K562 (cell line): ENCODE data around the gene SVEP1. TPM values are rescaled to one million over a fixed set of nuclear protein-coding genes. Genes with fewer than 3 reads are reported as not detected.

Experiments used
- BRD4 ChIP-seq: fragments of 200-600 bp; sonication (generic); IDR thresholded peaks from 2 replicates; pipeline ENCODE4 v1.6.1; 2017; ENCODE audit warnings: inconsistent platforms
- CAMTA2 ChIP-seq: fragments of 250-450 bp; sonication (Bioruptor Pico); conservative IDR thresholded peaks from 2 replicates; pipeline ENCODE4 v1.5.1; 2022
- CTBP1 ChIP-seq: fragments of 450-650 bp; IDR thresholded peaks from 2 replicates; pipeline ENCODE4 v1.6.1; 2016; ENCODE audit warnings: borderline replicate concordance
- E2F3 ChIP-seq: fragments of 250-450 bp; sonication (Bioruptor Pico); IDR thresholded peaks from 2 replicates; pipeline ENCODE4 v1.4.0; 2020; ENCODE audit warnings: mild to moderate bottlenecking
- KLF16 ChIP-seq: IDR thresholded peaks from 2 replicates; pipeline ENCODE4 v1.6.1; 2016; ENCODE audit warnings: antibody characterized with exemption
- MTA3 ChIP-seq: fragments of 450-650 bp; formaldehyde crosslinking; IDR thresholded peaks from 2 replicates; pipeline ENCODE4 v1.6.1; 2017; ENCODE audit warnings: mild to moderate bottlenecking, borderline replicate concordance
- MYNN ChIP-seq, 2 experiments: sonication (generic); formaldehyde crosslinking in 1 of 2; IDR thresholded peaks; 2 replicates each; pipeline versions ENCODE4 v1.5.0 to v1.6.1; 2016 to 2020; ENCODE audit warnings: antibody characterized with exemption in 1 of 2, missing genetic modification reagents in 1 of 2
- NFIC ChIP-seq: fragments of 450-650 bp; IDR thresholded peaks from 2 replicates; pipeline ENCODE4 v1.6.1; 2017; ENCODE audit warnings: mild to moderate bottlenecking, inconsistent platforms
- NR2F6 ChIP-seq: fragments of 450-650 bp; formaldehyde crosslinking; IDR thresholded peaks from 2 replicates; pipeline ENCODE4 v1.4.0; 2020; ENCODE audit warnings: mild to moderate bottlenecking
- POLR2AphosphoS5 ChIP-seq: IDR thresholded peaks from 2 replicates; pipeline ENCODE4 v1.6.1; 2011; ENCODE audit warnings: mild to moderate bottlenecking, low read depth, low read length, moderate library complexity; ENCODE audit not compliant: control insufficient read depth, insufficient read depth
- RBM17 ChIP-seq: fragments of 200-400 bp; formaldehyde crosslinking; IDR thresholded peaks from 2 replicates; pipeline ENCODE4 v1.6.1; 2017; ENCODE audit warnings: low read depth, mild to moderate bottlenecking, low read length, borderline replicate concordance
- SAFB2 ChIP-seq: fragments of 200-400 bp; formaldehyde crosslinking; IDR thresholded peaks from 2 replicates; pipeline ENCODE4 v1.6.1; 2018; ENCODE audit warnings: borderline replicate concordance, low read length, low read depth, moderate library complexity; ENCODE audit not compliant: severe bottlenecking
- SIX5 ChIP-seq, 2 experiments: IDR thresholded peaks; 2 replicates each; pipeline ENCODE4 v1.6.1; 2011; ENCODE audit warnings: low read length in 2 of 2, borderline replicate concordance in 1 of 2, low read depth in 1 of 2, mild to moderate bottlenecking in 1 of 2, moderate library complexity in 1 of 2; ENCODE audit not compliant: insufficient read depth in 1 of 2
- TAF7 ChIP-seq: fragments of 450-650 bp; IDR thresholded peaks from 2 replicates; pipeline ENCODE4 v1.6.1; 2016; ENCODE audit warnings: missing genetic modification characterization, missing compliant biosample characterization
- TFAM ChIP-seq: fragments of 250-450 bp; sonication (Bioruptor Pico); conservative IDR thresholded peaks from 2 replicates; pipeline ENCODE4 v1.5.0; 2021; ENCODE audit warnings: mild to moderate bottlenecking, moderate library complexity
- THAP7 ChIP-seq: fragments of 250-450 bp; sonication (Bioruptor Pico); IDR thresholded peaks from 2 replicates; pipeline ENCODE4 v1.5.0; 2021
- TRIM28 ChIP-seq: fragments of 450-650 bp; IDR thresholded peaks from 2 replicates; pipeline ENCODE4 v1.6.1; 2017
- ZBTB17 ChIP-seq: fragments of 450-650 bp; formaldehyde crosslinking; IDR thresholded peaks from 2 replicates; pipeline ENCODE4 v1.4.0; 2020; ENCODE audit warnings: mild to moderate bottlenecking
- ZBTB49 ChIP-seq: sonication (generic); formaldehyde crosslinking; IDR thresholded peaks from 2 replicates; pipeline ENCODE4 v1.8.0; 2022; ENCODE audit warnings: missing genetic modification reagents, mild to moderate bottlenecking, borderline replicate concordance
- ZEB2 ChIP-seq: fragments of 450-650 bp; IDR thresholded peaks from 2 replicates; pipeline ENCODE4 v1.6.1; 2016
- ZNF212 ChIP-seq: fragments of 450-650 bp; formaldehyde crosslinking; IDR thresholded peaks from 2 replicates; pipeline ENCODE4 v1.4.0; 2020; ENCODE audit warnings: mild to moderate bottlenecking
- ZNF23 ChIP-seq: fragments of 250-450 bp; sonication (Bioruptor Pico); IDR thresholded peaks from 2 replicates; pipeline ENCODE4 v1.4.0; 2020; ENCODE audit warnings: mild to moderate bottlenecking
- ZNF3 ChIP-seq: fragments of 250-450 bp; sonication (Bioruptor Pico); IDR thresholded peaks from 2 replicates; pipeline ENCODE4 v1.5.0; 2021; ENCODE audit warnings: mild to moderate bottlenecking, moderate library complexity
- ZNF347 ChIP-seq: fragments of 450-650 bp; formaldehyde crosslinking; IDR thresholded peaks from 2 replicates; pipeline ENCODE4 v1.4.0; 2020; ENCODE audit warnings: low read depth, mild to moderate bottlenecking, moderate library complexity
- polyA plus RNA-seq, 8 experiments: library from polyadenylated mRNA; depleted of rRNA in 4 of 8; stranded (reverse) in 5 of 8; unstranded in 3 of 8; fragments of >200 nt; fragmentation: Nextera tagmentation in 2 of 8; fragmentation: Illumina TruSeq in 1 of 8; extraction: Ambion mirVana in 2 of 8; extraction: Trizol in 1 of 8; gene quantifications; 2 replicates each; pipeline versions ENCODE4 v1.2.1 to v1.2.3, GENCODE V29; 2011 to 2014; ENCODE audit warnings: inconsistent platforms in 1 of 8, missing spikeins in 1 of 8
- total RNA-seq, 7 experiments: library from RNA; depleted of rRNA in 6 of 7; stranded (reverse); fragments of >200 nt in 6 of 7; fragmentation: Illumina TruSeq in 2 of 7; extraction: Trizol in 2 of 7; gene quantifications; 2 replicates each; pipeline versions ENCODE4 v1.2.1 to v1.2.3, GENCODE V29; 2011 to 2021; ENCODE audit warnings: low replicate concordance in 1 of 7
- TF ChIP-seq, protein P1 (sequence below): fragments of 200-800 bp; sonication (Bioruptor generic); IDR thresholded peaks from 2 replicates; pipeline ENCODE4 v1.6.1; 2017; ENCODE audit warnings: missing genetic modification characterization, missing compliant biosample characterization
- TF ChIP-seq, protein P2 (sequence below), 2 experiments: fragments of 450-650 bp in 1 of 2; sonication (generic) in 1 of 2; formaldehyde crosslinking in 1 of 2; IDR thresholded peaks in 1 of 2; conservative IDR thresholded peaks in 1 of 2; 2 replicates each; pipeline versions ENCODE4 v1.6.1 to v1.8.1; 2016 to 2023; ENCODE audit warnings: mild to moderate bottlenecking in 2 of 2, moderate library complexity in 2 of 2, inconsistent platforms in 1 of 2, missing genetic modification reagents in 1 of 2

Gene SVEP1
- total and polyA plus RNA-seq, 9 of the 15 experiments (the other 6 are each of a cell fraction or from before 2014, with no cell fraction given) = 0.20 to 0.84 (median 0.43) TPM

- no peak for TF ChIP-seq SAFB2
- no peak for TF ChIP-seq THAP7
- no peak for TF ChIP-seq ZNF347
- no peak for TF ChIP-seq TAF7 (tag)
- no peak for TF ChIP-seq ZNF212 (CRISPR knock-in tag)
- TF ChIP-seq NFIC = peak; percentile 28; the same call in 1 of the 2 replicates
- no peak for TF ChIP-seq MYNN (IDR thresholded peaks at IDR 0.05)
- TF ChIP-seq MYNN (CRISPR knock-in tag; IDR thresholded peaks at IDR 0.05) = no peak
- TF ChIP-seq, protein P1, sequence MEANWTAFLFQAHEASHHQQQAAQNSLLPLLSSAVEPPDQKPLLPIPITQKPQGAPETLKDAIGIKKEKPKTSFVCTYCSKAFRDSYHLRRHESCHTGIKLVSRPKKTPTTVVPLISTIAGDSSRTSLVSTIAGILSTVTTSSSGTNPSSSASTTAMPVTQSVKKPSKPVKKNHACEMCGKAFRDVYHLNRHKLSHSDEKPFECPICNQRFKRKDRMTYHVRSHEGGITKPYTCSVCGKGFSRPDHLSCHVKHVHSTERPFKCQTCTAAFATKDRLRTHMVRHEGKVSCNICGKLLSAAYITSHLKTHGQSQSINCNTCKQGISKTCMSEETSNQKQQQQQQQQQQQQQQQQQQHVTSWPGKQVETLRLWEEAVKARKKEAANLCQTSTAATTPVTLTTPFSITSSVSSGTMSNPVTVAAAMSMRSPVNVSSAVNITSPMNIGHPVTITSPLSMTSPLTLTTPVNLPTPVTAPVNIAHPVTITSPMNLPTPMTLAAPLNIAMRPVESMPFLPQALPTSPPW (CRISPR knock-in tag) = no peak
- TF ChIP-seq, protein P2, sequence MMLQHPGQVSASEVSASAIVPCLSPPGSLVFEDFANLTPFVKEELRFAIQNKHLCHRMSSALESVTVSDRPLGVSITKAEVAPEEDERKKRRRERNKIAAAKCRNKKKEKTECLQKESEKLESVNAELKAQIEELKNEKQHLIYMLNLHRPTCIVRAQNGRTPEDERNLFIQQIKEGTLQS (IDR thresholded peaks at IDR 0.05) = peak; percentile 72
- TF ChIP-seq, protein P2 (CRISPR knock-in tag; conservative IDR thresholded peaks at IDR 0.05) = no peak
- no peak for TF ChIP-seq ZBTB17 (CRISPR knock-in tag)
- no peak for TF ChIP-seq TRIM28
- peak; percentile 12; the same call in 1 of the 2 replicates for TF ChIP-seq KLF16
- TF ChIP-seq SIX5 (IDR thresholded peaks at IDR 0.05; ENCODE audit: borderline replicate concordance in 1 of 2, insufficient read depth in 1 of 2, low read depth in 1 of 2, low read length in 2 of 2) = no peak
- no peak for TF ChIP-seq RBM17
- no peak for TF ChIP-seq CTBP1
- TF ChIP-seq TFAM (CRISPR knock-in tag) = no peak
- TF ChIP-seq NR2F6 = no peak
- no peak for TF ChIP-seq BRD4
- no peak for TF ChIP-seq ZEB2
- TF ChIP-seq E2F3 (CRISPR knock-in tag) = no peak
- no peak for TF ChIP-seq ZNF3
- no peak for TF ChIP-seq POLR2AphosphoS5
- no peak for TF ChIP-seq CAMTA2 (CRISPR knock-in tag)
- no peak for TF ChIP-seq ZBTB49 (CRISPR knock-in tag)
- no peak for TF ChIP-seq ZNF23 (CRISPR knock-in tag)
- no peak for TF ChIP-seq MTA3
These were observed 209.2 kb downstream of the SVEP1 start (continued) for GRCh38 chr9:110370315-110370714.
